Measurements from ENCODE around the gene CCL22. TPM values are rescaled to one million over a fixed set of nuclear protein-coding genes. Genes with fewer than 3 reads are reported as not detected.

The CCL22 gene
- polyA plus RNA-seq, 2 of the 4 experiments (the other 2 are of a cell fraction) = not detected

DNA sequence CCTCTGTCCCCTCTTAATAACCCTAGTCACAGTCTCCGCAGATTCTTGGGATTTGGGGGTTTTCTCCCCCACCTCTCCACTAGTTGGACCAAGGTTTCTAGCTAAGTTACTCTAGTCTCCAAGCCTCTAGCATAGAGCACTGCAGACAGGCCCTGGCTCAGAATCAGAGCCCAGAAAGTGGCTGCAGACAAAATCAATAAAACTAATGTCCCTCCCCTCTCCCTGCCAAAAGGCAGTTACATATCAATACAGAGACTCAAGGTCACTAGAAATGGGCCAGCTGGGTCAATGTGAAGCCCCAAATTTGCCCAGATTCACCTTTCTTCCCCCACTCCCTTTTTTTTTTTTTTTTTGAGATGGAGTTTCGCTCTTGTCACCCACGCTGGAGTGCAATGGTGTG is 5.6 kb downstream of the CCL22 start:
- TF ChIP-seq HOXB13 (CRISPR knock-in tag; IDR thresholded peaks at IDR 0.05; ENCODE audit: low read depth) = no peak
- TF ChIP-seq CHD4 (IDR thresholded peaks at IDR 0.05; ENCODE audit: borderline replicate concordance) = no peak
- TF ChIP-seq NFE2L2 (conservative IDR thresholded peaks at IDR 0.05; ENCODE audit: low read length) = no peak
- no peak for TF ChIP-seq SMC3 (IDR thresholded peaks at IDR 0.05)
- TF ChIP-seq, protein P1, sequence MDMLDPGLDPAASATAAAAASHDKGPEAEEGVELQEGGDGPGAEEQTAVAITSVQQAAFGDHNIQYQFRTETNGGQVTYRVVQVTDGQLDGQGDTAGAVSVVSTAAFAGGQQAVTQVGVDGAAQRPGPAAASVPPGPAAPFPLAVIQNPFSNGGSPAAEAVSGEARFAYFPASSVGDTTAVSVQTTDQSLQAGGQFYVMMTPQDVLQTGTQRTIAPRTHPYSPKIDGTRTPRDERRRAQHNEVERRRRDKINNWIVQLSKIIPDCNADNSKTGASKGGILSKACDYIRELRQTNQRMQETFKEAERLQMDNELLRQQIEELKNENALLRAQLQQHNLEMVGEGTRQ (IDR thresholded peaks at IDR 0.05) = no peak
- TF ChIP-seq SREBF2 (IDR thresholded peaks at IDR 0.05) = no peak
- no peak for TF ChIP-seq RNF2 (IDR thresholded peaks at IDR 0.05; ENCODE audit: borderline replicate concordance, low read depth)
- TF ChIP-seq HDAC2 (IDR thresholded peaks at IDR 0.05) = no peak
- TF ChIP-seq MAFK (IDR thresholded peaks at IDR 0.05; ENCODE audit: partially characterized antibody) = no peak
- TF ChIP-seq TFCP2L1 (CRISPR knock-in tag; IDR thresholded peaks at IDR 0.05) = no peak
- no peak for TF ChIP-seq ZFP36 (IDR thresholded peaks at IDR 0.05; ENCODE audit: borderline replicate concordance, partially characterized antibody)
- no peak for TF ChIP-seq HOXA7 (CRISPR knock-in tag; IDR thresholded peaks at IDR 0.05)
- TF ChIP-seq POLR2A (IDR thresholded peaks at IDR 0.05; ENCODE audit: low read length) = no peak
- DNase-seq (ENCODE audit: low read depth in 1 of 2, low spot score in 1 of 2) (no peak), ATAC-seq (no peak), FAIRE-seq (no peak)
- CTCF ChIA-PET = interaction anchor here (0.8 to 2.2 kb wide), 4 partner anchors 8 to 54 kb away, joined by 3 to 13 read pairs (median 4); partner anchors contain the start of gene CX3CL1
- H3K27ac ChIP-seq = no peak overlapping the region
- 93% methylated on average over 3 of the region's 3 CpGs for WGBS (ENCODE audit: missing lambda C conversion rate)
- no peaks in the 10 kb centered on the region; the same call in 2 of the 3 replicates for H3K4me1 ChIP-seq
- H3K4me3 ChIP-seq = no peak overlapping the region
- H3K9me3 ChIP-seq = no peaks in the 10 kb centered on the region
- H3K4me2 ChIP-seq = no peak overlapping the region
- POLR2A ChIA-PET = no interaction called here

DNA sequence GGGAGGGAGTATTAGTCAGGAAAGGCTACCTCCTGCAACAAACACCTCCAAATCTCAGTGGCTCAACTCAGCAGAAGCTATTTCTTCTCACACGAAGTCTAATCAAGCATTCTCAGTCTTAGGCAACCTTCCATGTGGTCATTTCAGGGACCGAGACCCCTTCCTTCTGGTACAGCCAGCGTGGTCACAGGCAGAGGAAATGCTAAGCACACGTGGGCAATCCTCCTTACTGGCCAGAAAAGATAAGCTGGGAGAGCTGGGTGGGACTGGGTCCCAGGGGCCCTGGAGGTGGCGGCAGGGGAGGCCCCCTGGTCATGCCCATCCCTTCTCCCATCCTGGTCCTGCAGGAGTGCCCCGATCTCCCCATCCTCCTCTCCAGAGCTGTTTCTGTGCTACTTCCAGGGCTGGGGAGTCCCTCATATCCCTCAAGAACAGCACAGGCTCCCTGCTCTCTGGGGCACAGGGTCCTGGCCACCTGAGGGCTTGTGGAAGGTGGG is 8.0 kb downstream of the CCL22 start:
- DNase-seq (ENCODE audit: low read depth in 1 of 2, low spot score in 1 of 2) = no peak
- ChIA-PET CTCF (interaction anchor here (1.0 to 1.3 kb wide), 2 partner anchors 28 to 51 kb away, joined by 3 to 7 read pairs; no protein-coding TSS in a partner anchor), POLR2A (interaction anchor here (1.0 kb wide), 1 partner anchor 13 kb away, joined by 3 read pairs; no protein-coding TSS in a partner anchor)
- Histone ChIP-seq H3K4me3 (no peak overlapping the region), H3K27ac (no peak overlapping the region), H3K9me3 (no peaks in the 10 kb centered on the region), H3K4me1 (no peaks in the 10 kb centered on the region; the same call in 2 of the 3 replicates), H3K4me2 (no peak overlapping the region)
- FAIRE-seq = no peak
- 70% methylated on average over 5 of the region's 6 CpGs for WGBS (ENCODE audit: missing lambda C conversion rate)
- TF ChIP-seq, protein P2, sequence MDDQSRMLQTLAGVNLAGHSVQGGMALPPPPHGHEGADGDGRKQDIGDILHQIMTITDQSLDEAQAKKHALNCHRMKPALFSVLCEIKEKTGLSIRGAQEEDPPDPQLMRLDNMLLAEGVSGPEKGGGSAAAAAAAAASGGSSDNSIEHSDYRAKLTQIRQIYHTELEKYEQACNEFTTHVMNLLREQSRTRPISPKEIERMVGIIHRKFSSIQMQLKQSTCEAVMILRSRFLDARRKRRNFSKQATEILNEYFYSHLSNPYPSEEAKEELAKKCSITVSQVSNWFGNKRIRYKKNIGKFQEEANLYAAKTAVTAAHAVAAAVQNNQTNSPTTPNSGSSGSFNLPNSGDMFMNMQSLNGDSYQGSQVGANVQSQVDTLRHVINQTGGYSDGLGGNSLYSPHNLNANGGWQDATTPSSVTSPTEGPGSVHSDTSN (IDR thresholded peaks at IDR 0.05) = no peak
- TF ChIP-seq KDM1A (IDR thresholded peaks at IDR 0.05; ENCODE audit: low read depth) (no peak), SMC3 (IDR thresholded peaks at IDR 0.05) (no peak), NR3C1 (IDR thresholded peaks at IDR 0.05) (no peak), PHF8 (IDR thresholded peaks at IDR 0.05; ENCODE audit: borderline replicate concordance, low read depth) (no peak), HOXB13 (CRISPR knock-in tag; IDR thresholded peaks at IDR 0.05; ENCODE audit: low read depth) (no peak), ZNF302 (CRISPR knock-in tag; IDR thresholded peaks at IDR 0.05) (no peak), HEYL (CRISPR knock-in tag; IDR thresholded peaks at IDR 0.05) (no peak), BHLHE40 (IDR thresholded peaks at IDR 0.05; ENCODE audit: low read depth, low read length) (no peak)
- TF ChIP-seq, protein P3, sequence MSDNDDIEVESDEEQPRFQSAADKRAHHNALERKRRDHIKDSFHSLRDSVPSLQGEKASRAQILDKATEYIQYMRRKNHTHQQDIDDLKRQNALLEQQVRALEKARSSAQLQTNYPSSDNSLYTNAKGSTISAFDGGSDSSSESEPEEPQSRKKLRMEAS (IDR thresholded peaks at IDR 0.05) = no peak
- TF ChIP-seq, protein P4, sequence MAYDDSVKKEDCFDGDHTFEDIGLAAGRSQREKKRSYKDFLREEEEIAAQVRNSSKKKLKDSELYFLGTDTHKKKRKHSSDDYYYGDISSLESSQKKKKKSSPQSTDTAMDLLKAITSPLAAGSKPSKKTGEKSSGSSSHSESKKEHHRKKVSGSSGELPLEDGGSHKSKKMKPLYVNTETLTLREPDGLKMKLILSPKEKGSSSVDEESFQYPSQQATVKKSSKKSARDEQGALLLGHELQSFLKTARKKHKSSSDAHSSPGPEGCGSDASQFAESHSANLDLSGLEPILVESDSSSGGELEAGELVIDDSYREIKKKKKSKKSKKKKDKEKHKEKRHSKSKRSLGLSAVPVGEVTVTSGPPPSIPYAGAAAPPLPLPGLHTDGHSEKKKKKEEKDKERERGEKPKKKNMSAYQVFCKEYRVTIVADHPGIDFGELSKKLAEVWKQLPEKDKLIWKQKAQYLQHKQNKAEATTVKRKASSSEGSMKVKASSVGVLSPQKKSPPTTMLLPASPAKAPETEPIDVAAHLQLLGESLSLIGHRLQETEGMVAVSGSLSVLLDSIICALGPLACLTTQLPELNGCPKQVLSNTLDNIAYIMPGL (CRISPR knock-in tag; IDR thresholded peaks at IDR 0.05; ENCODE audit: borderline replicate concordance) = no peak
- ATAC-seq = peak in 1 of 2 experiments; percentile 30; a peak in 1 of 6 replicates

Measured in A549 (cell line).